BE2C (cell line): ENCODE data around the gene FBXO44.

Experiments
- DNase-seq: peaks from one replicate; pipeline ENCODE4 v3.0.0-alpha.2; 2020
- H3K27me3 ChIP-seq: fragments of 250-450 bp; sonication (Bioruptor Pico); 2 replicates; pipeline ENCODE4 v1.5.1; 2020; ENCODE audit warnings: mild to moderate bottlenecking
- H3K36me3 ChIP-seq: fragments of 250-450 bp; sonication (Bioruptor Pico); 2 replicates; pipeline ENCODE4 v1.5.1; 2020; ENCODE audit warnings: mild to moderate bottlenecking
- H3K4me1 ChIP-seq: fragments of 250-450 bp; sonication (Bioruptor Pico); 2 replicates; pipeline ENCODE4 v1.5.1; 2020
- H3K4me3 ChIP-seq: 2 replicates; pipeline ENCODE4 v1.5.1; 2011; ENCODE audit warnings: low read depth, low read length
- H3K9me3 ChIP-seq: fragments of 250-450 bp; sonication (Bioruptor Pico); 2 replicates; pipeline ENCODE4 v1.5.1; 2020
- CTCF ChIP-seq: IDR thresholded peaks from 2 replicates; pipeline ENCODE4 v1.5.1; 2012; ENCODE audit warnings: mild to moderate bottlenecking, low read depth, low read length

FBXO44 gene

GRCh38 chr1:11697188-11697892, 42.7 kb downstream of the FBXO44 start:
- DNase-seq: no peak

GRCh38 chr1:11697893-11698210, 43.2 kb downstream of the FBXO44 start:
- Histone ChIP-seq H3K9me3 (no peaks in the 10 kb centered on the region), H3K4me1 (no peaks in the 10 kb centered on the region), H3K4me3 (no peak overlapping the region), H3K36me3 (no peaks in the 10 kb centered on the region), H3K27me3 (peaks cover 15% of the 10 kb centered on the region)
- no peak for DNase-seq
- no peak for TF ChIP-seq CTCF

More at GRCh38 chr1:11697188-11697892, 42.7 kb downstream of the FBXO44 start:
- H3K4me3 ChIP-seq: no peak overlapping the region
- H3K27me3 ChIP-seq: peaks cover 19% of the 10 kb centered on the region
- no peaks in the 10 kb centered on the region for H3K9me3 ChIP-seq
- TF ChIP-seq CTCF: no peak
- no peaks in the 10 kb centered on the region for H3K36me3 ChIP-seq
- H3K4me1 ChIP-seq: no peaks in the 10 kb centered on the region

- no peaks in the 10 kb centered on the region for H3K36me3 ChIP-seq
- H3K4me3 ChIP-seq: peak overlapping the region; percentile 53
- H3K27me3 ChIP-seq: no peaks in the 10 kb centered on the region
- DNase-seq: peak; percentile 46
- H3K9me3 ChIP-seq: no peaks in the 10 kb centered on the region
- H3K4me1 ChIP-seq: no peaks in the 10 kb centered on the region
- no peak for TF ChIP-seq CTCF
Measured at GRCh38 chr1:11700601-11701467, 46.2 kb downstream of the FBXO44 start.

GRCh38 chr1:11701551-11701961, 46.9 kb downstream of the FBXO44 start:
- H3K9me3 ChIP-seq: no peaks in the 10 kb centered on the region
- H3K27me3 ChIP-seq: no peaks in the 10 kb centered on the region
- no peak for DNase-seq
- no peaks in the 10 kb centered on the region for H3K4me1 ChIP-seq
- H3K4me3 ChIP-seq: peak overlapping the region; percentile 53
- H3K36me3 ChIP-seq: no peaks in the 10 kb centered on the region
- no peak for TF ChIP-seq CTCF

GRCh38 chr1:11701981-11702803, 47.5 kb downstream of the FBXO44 start:
- Histone ChIP-seq H3K9me3 (no peaks in the 10 kb centered on the region), H3K4me3 (peak overlapping the region; percentile 53; the same call in 1 of the 2 replicates), H3K27me3 (no peaks in the 10 kb centered on the region), H3K36me3 (no peaks in the 10 kb centered on the region), H3K4me1 (peaks cover 2% of the 10 kb centered on the region; the same call in 1 of the 2 replicates)
- DNase-seq: no peak
- TF ChIP-seq CTCF: no peak
